H1 (cell line): ENCODE data around the gene NABP1. TPM values are rescaled to one million over a fixed set of nuclear protein-coding genes. Genes with fewer than 3 reads are reported as not detected.

ENCODE experiments used
- CHD7 ChIP-seq: fragments of 300-600 bp; sonication (generic); IDR thresholded peaks from 2 replicates; pipeline ENCODE4 v1.7.1; 2012; ENCODE audit warnings: low read length, moderate library complexity, mild to moderate bottlenecking, inconsistent platforms; ENCODE audit not compliant: insufficient replicate concordance
- CREB1 ChIP-seq: IDR thresholded peaks from 2 replicates; pipeline ENCODE4 v1.6.1; 2012; ENCODE audit warnings: inconsistent platforms
- PHF8 ChIP-seq: fragments of 200-600 bp; sonication (generic); conservative IDR thresholded peaks from 2 replicates; pipeline ENCODE4 v1.7.1; 2012; ENCODE audit warnings: low read depth, mild to moderate bottlenecking, inconsistent platforms, low read length, moderate library complexity
- SIRT6 ChIP-seq: IDR thresholded peaks from one replicate; pipeline ENCODE4 v1.7.1; 2012; ENCODE audit warnings: low read length, inconsistent platforms
- SP1 ChIP-seq: IDR thresholded peaks from 2 replicates; pipeline ENCODE4 v1.6.1; 2011; ENCODE audit warnings: low read depth, low read length
- TBP ChIP-seq: IDR thresholded peaks from 2 replicates; pipeline ENCODE4 v1.6.1; 2011; ENCODE audit warnings: low read depth, low read length, improper control_type of control experiment
- polyA plus RNA-seq, 7 experiments: library from polyadenylated mRNA; depleted of rRNA in 3 of 7; stranded (reverse) in 5 of 7; unstranded in 2 of 7; fragments of >200 nt in 5 of 7; fragments of 200-250 nt in 2 of 7; gene quantifications; 1 replicate in 5 of 7; 2 replicates in 1 of 7; 4 replicates in 1 of 7; pipeline versions ENCODE4 v1.2.1 to v1.2.3, GENCODE V29; 2011 to 2013; ENCODE audit warnings: missing spikeins in 2 of 7, mixed read lengths in 2 of 7
- total RNA-seq: library from RNA; stranded (reverse); fragmentation: NEBNext Ultra II Directional; extraction: Animal tissue kit (Norgen Biotek cat#: 25700); gene quantifications from 2 replicates; pipeline ENCODE4 v1.2.1, GENCODE V29; 2021
- TF ChIP-seq, protein P1 (sequence below): IDR thresholded peaks from 2 replicates; pipeline ENCODE4 v1.6.1; 2011; ENCODE audit warnings: low read depth, mild to moderate bottlenecking, low read length; ENCODE audit not compliant: insufficient read depth

The NABP1 gene
- total and polyA plus RNA-seq, 2 of the 8 experiments (the other 6 are each of a cell fraction or from before 2014, with no cell fraction given): 0.63 to 4.8 TPM

- TF ChIP-seq CHD7 (no peak), TBP (no peak), PHF8 (no peak), CREB1 (no peak), SP1 (no peak), SIRT6 (no peak)
- TF ChIP-seq, protein P1, sequence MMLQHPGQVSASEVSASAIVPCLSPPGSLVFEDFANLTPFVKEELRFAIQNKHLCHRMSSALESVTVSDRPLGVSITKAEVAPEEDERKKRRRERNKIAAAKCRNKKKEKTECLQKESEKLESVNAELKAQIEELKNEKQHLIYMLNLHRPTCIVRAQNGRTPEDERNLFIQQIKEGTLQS: no peak
Measured at GRCh38 chr2:191701029-191701428, 23.1 kb downstream of the NABP1 start (continued).
